GM19099 (cell line): ENCODE data around the gene SIGLEC9.

Source experiments
- POLR2A ChIP-seq: IDR thresholded peaks from 3 replicates; pipeline ENCODE4 v1.6.1; 2011; ENCODE audit warnings: low read depth; ENCODE audit not compliant: insufficient read length; ENCODE audit errors: extremely low read depth

SIGLEC9 gene

DNA sequence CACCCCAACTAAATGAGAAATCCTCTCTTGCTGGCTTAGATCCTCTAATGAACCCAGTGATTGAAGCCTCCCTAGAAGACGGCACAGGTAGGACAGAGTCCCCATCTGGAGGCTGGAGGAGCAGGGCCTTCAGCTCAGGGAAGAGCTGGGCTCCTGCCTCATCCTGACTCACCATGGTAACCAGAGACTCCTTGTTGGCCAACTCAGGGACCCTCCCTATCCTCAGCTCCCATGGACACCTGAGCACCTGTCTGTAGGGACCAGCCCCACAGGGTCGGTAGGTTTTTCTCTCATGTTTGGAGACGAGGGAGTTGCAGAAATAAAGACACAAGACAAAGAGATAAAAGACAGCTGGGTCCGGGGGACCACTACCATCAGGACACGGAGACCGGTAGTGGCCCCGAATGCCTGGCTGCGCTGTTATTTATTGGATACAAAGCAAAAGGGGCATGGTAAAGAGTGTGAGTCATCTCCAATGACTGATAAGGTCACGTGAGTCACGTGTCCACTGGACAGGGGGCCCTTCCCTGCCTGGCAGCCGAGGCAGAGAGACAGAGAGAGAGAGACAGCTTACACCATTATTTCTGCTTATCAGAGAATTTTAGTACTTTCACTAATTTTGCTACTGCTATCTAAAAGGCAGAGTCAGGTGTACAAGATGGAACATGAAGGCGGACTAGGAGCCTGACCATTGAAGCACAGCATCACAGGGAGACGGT lies 44.0 kb downstream of the SIGLEC9 start:
- TF ChIP-seq POLR2A: no peak

DNA sequence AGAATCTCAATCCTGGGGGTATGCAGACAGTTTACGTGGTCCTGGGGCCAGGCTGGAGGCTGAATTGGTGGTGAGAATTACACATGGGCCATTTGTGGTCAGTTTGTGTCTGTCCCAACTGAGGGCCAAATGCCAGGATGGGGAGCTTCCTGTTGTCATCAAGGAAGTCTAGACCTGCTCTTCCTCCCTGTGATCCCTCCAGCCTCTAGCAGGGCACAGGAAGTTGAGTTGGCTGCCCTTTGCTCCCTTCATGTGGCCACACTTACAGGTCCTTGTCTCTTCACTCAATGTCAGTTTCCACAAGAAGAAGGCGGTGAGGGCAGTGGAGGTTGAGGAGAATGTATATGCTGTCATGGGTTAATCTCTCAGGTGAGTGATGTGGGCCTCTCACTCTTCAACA lies 47.5 kb downstream of the SIGLEC9 start:
- TF ChIP-seq POLR2A: no peak

DNA sequence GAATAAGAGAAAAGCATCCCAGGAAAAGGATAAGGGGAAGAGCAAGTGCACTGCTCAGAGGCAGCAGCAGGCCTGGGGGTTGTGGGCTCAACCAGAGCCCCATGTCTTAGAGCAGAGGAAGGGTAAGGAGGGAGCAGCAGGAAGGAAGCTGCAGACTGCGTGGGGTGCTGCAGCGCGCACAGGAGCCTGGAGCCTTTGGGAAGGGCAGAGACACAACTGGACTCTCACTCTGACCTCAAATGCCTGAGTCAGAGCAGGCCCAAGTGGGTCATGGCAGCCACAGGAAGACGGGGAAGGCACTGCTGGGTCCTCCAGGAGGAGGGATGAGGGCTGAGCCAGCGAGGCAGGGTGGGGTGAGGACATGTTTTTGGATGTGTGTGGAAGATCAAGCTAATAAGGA lies 49.0 kb downstream of the SIGLEC9 start:
- TF ChIP-seq POLR2A: no peak

DNA sequence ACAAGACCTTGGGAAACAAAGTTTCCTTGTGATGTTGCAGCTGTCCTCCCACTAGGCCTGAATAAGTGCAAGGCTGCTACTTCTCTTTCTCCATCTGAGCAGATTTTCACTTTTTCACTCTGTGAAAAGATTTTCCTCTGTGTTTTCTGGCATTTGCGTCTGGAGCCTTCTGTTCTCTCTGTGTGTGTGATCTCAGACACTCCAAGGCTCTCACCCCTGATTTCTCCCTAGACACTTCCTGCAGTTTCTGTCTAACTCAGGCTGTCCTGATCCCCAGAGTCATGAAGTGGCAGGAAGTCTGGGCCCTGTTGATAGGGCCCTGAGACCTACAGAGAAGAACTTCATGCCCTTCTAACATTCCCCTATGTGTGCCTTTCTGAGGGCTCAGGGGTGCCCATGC lies 54.5 kb downstream of the SIGLEC9 start:
- no peak for TF ChIP-seq POLR2A
